ENCODE measurements around the gene CFD. TPM values are rescaled to one million over a fixed set of nuclear protein-coding genes. Genes with fewer than 3 reads are reported as not detected.

Gene CFD
- 2.5 and 3.2 TPM in 2 replicates for polyA plus RNA-seq (2012; rRNA removed)
- 1.8 and 2.4 TPM in 2 replicates for polyA plus RNA-seq (2012; cell fraction: cytosol; rRNA removed)
- 1.7 and 3.8 TPM in 2 replicates for polyA plus RNA-seq (2012; cell fraction: nucleus; rRNA removed)

DNA sequence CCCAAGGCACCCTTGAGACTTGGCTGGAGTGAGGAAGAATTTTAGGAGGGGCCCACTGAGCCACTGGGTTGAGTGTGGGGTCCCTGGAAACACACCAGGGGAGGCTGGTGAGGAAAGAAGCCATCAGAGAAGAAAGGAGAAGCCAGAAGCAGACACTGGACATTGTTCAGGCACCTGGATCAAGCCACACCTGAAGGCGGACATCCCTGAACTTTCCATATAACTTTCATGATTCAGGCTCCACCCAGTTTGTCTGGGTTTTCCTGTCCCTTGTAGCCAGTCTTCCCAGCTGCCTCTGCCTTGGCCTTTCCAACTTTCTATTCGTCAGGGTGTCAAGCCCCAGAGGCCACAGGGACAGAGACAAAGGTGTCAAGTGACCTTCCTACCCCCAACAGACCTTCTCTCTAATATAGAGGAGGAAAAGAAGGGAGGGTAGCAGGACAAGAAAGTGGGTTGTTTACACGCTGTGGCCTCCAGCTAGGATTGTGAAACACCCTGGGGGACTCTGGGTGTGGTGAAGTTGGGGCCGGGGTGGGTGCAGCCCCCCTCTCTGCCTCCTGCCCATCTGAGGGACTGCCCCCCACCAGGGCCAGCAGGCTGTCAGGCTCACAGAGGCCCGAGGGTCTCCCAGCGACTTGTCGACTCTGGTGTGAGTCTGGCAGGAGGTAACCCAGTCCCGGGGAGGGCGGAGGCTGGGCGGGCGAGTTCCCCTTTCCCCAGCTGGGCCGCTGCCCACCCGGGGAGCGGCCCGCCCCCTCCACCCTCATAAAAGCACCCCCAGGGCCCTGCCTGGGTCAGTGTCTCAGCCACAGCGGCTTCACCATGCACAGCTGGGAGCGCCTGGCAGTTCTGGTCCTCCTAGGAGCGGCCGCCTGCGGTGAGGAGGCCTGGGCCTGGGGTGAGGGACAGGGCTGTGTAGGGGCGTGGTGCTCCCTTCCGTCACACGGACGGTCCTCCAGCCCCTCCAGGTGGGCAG is at the start of gene CFD:
Gene CFD (plus strand): TSS at position 797 of the 976 bp plus-strand sequence. CDS start 26 bp downstream, at position 823.
- TF ChIP-seq EZH2phosphoT487 (IDR thresholded peaks at IDR 0.05; ENCODE audit: borderline replicate concordance, low read depth): no peak
- TF ChIP-seq, protein P1, sequence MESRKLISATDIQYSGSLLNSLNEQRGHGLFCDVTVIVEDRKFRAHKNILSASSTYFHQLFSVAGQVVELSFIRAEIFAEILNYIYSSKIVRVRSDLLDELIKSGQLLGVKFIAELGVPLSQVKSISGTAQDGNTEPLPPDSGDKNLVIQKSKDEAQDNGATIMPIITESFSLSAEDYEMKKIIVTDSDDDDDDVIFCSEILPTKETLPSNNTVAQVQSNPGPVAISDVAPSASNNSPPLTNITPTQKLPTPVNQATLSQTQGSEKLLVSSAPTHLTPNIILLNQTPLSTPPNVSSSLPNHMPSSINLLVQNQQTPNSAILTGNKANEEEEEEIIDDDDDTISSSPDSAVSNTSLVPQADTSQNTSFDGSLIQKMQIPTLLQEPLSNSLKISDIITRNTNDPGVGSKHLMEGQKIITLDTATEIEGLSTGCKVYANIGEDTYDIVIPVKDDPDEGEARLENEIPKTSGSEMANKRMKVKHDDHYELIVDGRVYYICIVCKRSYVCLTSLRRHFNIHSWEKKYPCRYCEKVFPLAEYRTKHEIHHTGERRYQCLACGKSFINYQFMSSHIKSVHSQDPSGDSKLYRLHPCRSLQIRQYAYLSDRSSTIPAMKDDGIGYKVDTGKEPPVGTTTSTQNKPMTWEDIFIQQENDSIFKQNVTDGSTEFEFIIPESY (IDR thresholded peaks at IDR 0.05; ENCODE audit: borderline replicate concordance, low read depth): no peak
- TF ChIP-seq RFX5 (IDR thresholded peaks at IDR 0.05; ENCODE audit: low read length): no peak
- TF ChIP-seq RXRA (IDR thresholded peaks at IDR 0.05; ENCODE audit: borderline replicate concordance, low read depth): no peak
- TF ChIP-seq GABPA (IDR thresholded peaks at IDR 0.05; ENCODE audit: low read depth): no peak
- TF ChIP-seq, protein P2, sequence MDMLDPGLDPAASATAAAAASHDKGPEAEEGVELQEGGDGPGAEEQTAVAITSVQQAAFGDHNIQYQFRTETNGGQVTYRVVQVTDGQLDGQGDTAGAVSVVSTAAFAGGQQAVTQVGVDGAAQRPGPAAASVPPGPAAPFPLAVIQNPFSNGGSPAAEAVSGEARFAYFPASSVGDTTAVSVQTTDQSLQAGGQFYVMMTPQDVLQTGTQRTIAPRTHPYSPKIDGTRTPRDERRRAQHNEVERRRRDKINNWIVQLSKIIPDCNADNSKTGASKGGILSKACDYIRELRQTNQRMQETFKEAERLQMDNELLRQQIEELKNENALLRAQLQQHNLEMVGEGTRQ (IDR thresholded peaks at IDR 0.05; ENCODE audit: borderline replicate concordance, low read depth, low read length): no peak
- no peak for TF ChIP-seq ELF1 (IDR thresholded peaks at IDR 0.05)
- no peak for TF ChIP-seq MEF2A (IDR thresholded peaks at IDR 0.05; ENCODE audit: borderline replicate concordance, low read depth)
- TF ChIP-seq TEAD4 (IDR thresholded peaks at IDR 0.05; ENCODE audit: borderline replicate concordance, insufficient read depth): no peak
- TF ChIP-seq MXI1 (IDR thresholded peaks at IDR 0.05; ENCODE audit: low read depth, low read length): no peak
- TF ChIP-seq, protein P3, sequence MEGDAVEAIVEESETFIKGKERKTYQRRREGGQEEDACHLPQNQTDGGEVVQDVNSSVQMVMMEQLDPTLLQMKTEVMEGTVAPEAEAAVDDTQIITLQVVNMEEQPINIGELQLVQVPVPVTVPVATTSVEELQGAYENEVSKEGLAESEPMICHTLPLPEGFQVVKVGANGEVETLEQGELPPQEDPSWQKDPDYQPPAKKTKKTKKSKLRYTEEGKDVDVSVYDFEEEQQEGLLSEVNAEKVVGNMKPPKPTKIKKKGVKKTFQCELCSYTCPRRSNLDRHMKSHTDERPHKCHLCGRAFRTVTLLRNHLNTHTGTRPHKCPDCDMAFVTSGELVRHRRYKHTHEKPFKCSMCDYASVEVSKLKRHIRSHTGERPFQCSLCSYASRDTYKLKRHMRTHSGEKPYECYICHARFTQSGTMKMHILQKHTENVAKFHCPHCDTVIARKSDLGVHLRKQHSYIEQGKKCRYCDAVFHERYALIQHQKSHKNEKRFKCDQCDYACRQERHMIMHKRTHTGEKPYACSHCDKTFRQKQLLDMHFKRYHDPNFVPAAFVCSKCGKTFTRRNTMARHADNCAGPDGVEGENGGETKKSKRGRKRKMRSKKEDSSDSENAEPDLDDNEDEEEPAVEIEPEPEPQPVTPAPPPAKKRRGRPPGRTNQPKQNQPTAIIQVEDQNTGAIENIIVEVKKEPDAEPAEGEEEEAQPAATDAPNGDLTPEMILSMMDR (IDR thresholded peaks at IDR 0.05): no peak
- TF ChIP-seq RAD21 (IDR thresholded peaks at IDR 0.05; ENCODE audit: low read length): no peak
- no peak for TF ChIP-seq JUND (IDR thresholded peaks at IDR 0.05)
- peak within 1 kb of the TSS; percentile 46; a peak in 3 of 4 replicates for H3K4me3 ChIP-seq (ENCODE audit: low read depth in 2 of 2, low read length in 1 of 2)
- no peaks in the 10 kb centered on the region for H3K36me3 ChIP-seq (replicated peaks in 1 of 2; ENCODE audit: control insufficient read depth in 1 of 2, insufficient read depth in 2 of 2, low read length in 1 of 2)
- H4K20me1 ChIP-seq (ENCODE audit: insufficient read depth): no peaks in the 10 kb centered on the region
- H3K27me3 ChIP-seq (ENCODE audit: insufficient read depth): peaks cover 34% of the 10 kb centered on the region
- H3K9ac ChIP-seq: no peak within 1 kb of the TSS
- peak within 1 kb of the TSS; percentile 68; the same call in 1 of the 2 replicates for H3K4me2 ChIP-seq
- H3K9me3 ChIP-seq: no peaks in the 10 kb centered on the region
- no peak within 1 kb of the TSS for H2AFZ ChIP-seq (ENCODE audit: low read depth)
- CTCF ChIA-PET: interaction anchor here (0.6 to 5.4 kb wide), 17 partner anchors 8 to 385 kb away, joined by 3 to 44 read pairs (median 3); partner anchors contain the start of genes KISS1R and WDR18
- no peaks in the 10 kb centered on the region for H3K79me2 ChIP-seq (ENCODE audit: insufficient read depth)
- H3K9me2 ChIP-seq: no peaks in the 10 kb centered on the region
- peak; percentile 51 for DNase-seq
- H3K4me1 ChIP-seq (ENCODE audit: control insufficient read depth in 1 of 2, insufficient read depth in 2 of 2, low read depth in 1 of 2, low read length in 1 of 2): peaks cover 0 to 4% of the 10 kb centered on the region in 2 experiments; a peak in 1 of 4 replicates
- H3K27ac ChIP-seq (ENCODE audit: low read depth in 2 of 2, low read length in 1 of 2): no peak within 1 kb of the TSS
- H3F3A ChIP-seq (replicated peaks; ENCODE audit: insufficient read depth): peaks cover 7% of the 10 kb centered on the region
- POLR2A ChIA-PET: no interaction called here
- 53% methylated on average over 10 of the region's 24 CpGs for WGBS (ENCODE audit: low lambda C conversion rate)

All from SK-N-SH (cell line).